NT2/D1 (cell line): ENCODE results near the gene ARX.

Source experiments
- DNase-seq: peaks from one replicate; pipeline ENCODE4 v3.0.0-alpha.2; 2011; ENCODE audit warnings: low read depth, low spot score
- H3K27me3 ChIP-seq: 2 replicates; pipeline ENCODE4 v1.6.0; 2011; ENCODE audit warnings: mild to moderate bottlenecking; ENCODE audit not compliant: insufficient read length, insufficient read depth
- H3K36me3 ChIP-seq: 2 replicates; pipeline ENCODE4 v1.6.1; 2011; ENCODE audit warnings: mild to moderate bottlenecking, low read length, mixed read lengths; ENCODE audit not compliant: insufficient read depth, insufficient read length
- H3K4me1 ChIP-seq: 2 replicates; pipeline ENCODE4 v1.5.1; 2011; ENCODE audit not compliant: insufficient read depth, insufficient read length
- H3K4me3 ChIP-seq: 2 replicates; pipeline ENCODE4 v1.5.1; 2011; ENCODE audit warnings: low read depth; ENCODE audit not compliant: insufficient read length
- H3K9ac ChIP-seq: 2 replicates; pipeline ENCODE4 v1.6.0; 2011; ENCODE audit warnings: low read depth; ENCODE audit not compliant: insufficient read length
- H3K9me3 ChIP-seq: 2 replicates; pipeline ENCODE4 v1.5.1; 2011; ENCODE audit warnings: mild to moderate bottlenecking, low read length; ENCODE audit not compliant: insufficient read depth
- SUZ12 ChIP-seq: IDR thresholded peaks from 2 replicates; pipeline ENCODE4 v1.6.1; 2011; ENCODE audit not compliant: insufficient read length, insufficient read depth; ENCODE audit errors: extremely low read depth
- YY1 ChIP-seq: IDR thresholded peaks from 2 replicates; pipeline ENCODE4 v1.6.1; 2011; ENCODE audit not compliant: insufficient read length, insufficient read depth
- ZNF274 ChIP-seq: IDR thresholded peaks from 2 replicates; pipeline ENCODE4 v1.6.1; 2011; ENCODE audit warnings: mild to moderate bottlenecking, low read depth, low read length

ARX gene

GRCh38 chrX:25039036-25039435 lies 23.3 kb upstream of the ARX start:
- Histone ChIP-seq H3K9ac (no peak overlapping the region), H3K27me3 (no peaks in the 10 kb centered on the region), H3K4me1 (no peaks in the 10 kb centered on the region), H3K4me3 (no peak overlapping the region), H3K9me3 (no peaks in the 10 kb centered on the region; the same call in 1 of the 2 replicates), H3K36me3 (no peaks in the 10 kb centered on the region)
- TF ChIP-seq SUZ12 (no peak), ZNF274 (no peak), YY1 (no peak)
- no peak for DNase-seq

GRCh38 chrX:25034889-25035288 lies 19.1 kb upstream of the ARX start:
- TF ChIP-seq YY1: no peak
- TF ChIP-seq SUZ12: no peak
- TF ChIP-seq ZNF274: no peak
- Histone ChIP-seq H3K9me3 (no peaks in the 10 kb centered on the region; the same call in 1 of the 2 replicates), H3K27me3 (no peaks in the 10 kb centered on the region), H3K4me3 (no peak overlapping the region), H3K9ac (no peak overlapping the region), H3K4me1 (no peaks in the 10 kb centered on the region), H3K36me3 (no peaks in the 10 kb centered on the region)
- no peak for DNase-seq

- DNase-seq: no peak
- Histone ChIP-seq H3K9ac (no peak overlapping the region), H3K4me3 (no peak overlapping the region), H3K36me3 (no peaks in the 10 kb centered on the region), H3K4me1 (no peaks in the 10 kb centered on the region), H3K27me3 (peaks cover 13% of the 10 kb centered on the region), H3K9me3 (no peaks in the 10 kb centered on the region)
- TF ChIP-seq SUZ12: no peak
- TF ChIP-seq ZNF274: no peak
- no peak for TF ChIP-seq YY1
Observed at GRCh38 chrX:25029288-25029825, 13.6 kb upstream of the ARX start.

- Histone ChIP-seq H3K9me3 (no peaks in the 10 kb centered on the region), H3K27me3 (peaks cover 19% of the 10 kb centered on the region), H3K9ac (no peak overlapping the region), H3K4me1 (no peaks in the 10 kb centered on the region), H3K36me3 (no peaks in the 10 kb centered on the region), H3K4me3 (no peak overlapping the region)
- no peak for TF ChIP-seq YY1
- TF ChIP-seq ZNF274: no peak
- DNase-seq: no peak
Observed at GRCh38 chrX:25028726-25029125, 13.0 kb upstream of the ARX start.

GRCh38 chrX:25026576-25026975 lies 10.8 kb upstream of the ARX start:
- H3K4me1 ChIP-seq: peaks cover 3% of the 10 kb centered on the region
- no peaks in the 10 kb centered on the region for H3K9me3 ChIP-seq
- H3K9ac ChIP-seq: no peak overlapping the region
- no peaks in the 10 kb centered on the region for H3K36me3 ChIP-seq
- H3K4me3 ChIP-seq: no peak overlapping the region
- H3K27me3 ChIP-seq: peaks cover 41% of the 10 kb centered on the region
- no peak for DNase-seq
- TF ChIP-seq SUZ12 (no peak), YY1 (no peak), ZNF274 (no peak)

GRCh38 chrX:25025615-25026014 lies 9.8 kb upstream of the ARX start:
- Histone ChIP-seq H3K9ac (no peak overlapping the region), H3K4me3 (no peak overlapping the region), H3K4me1 (peaks cover 3% of the 10 kb centered on the region), H3K27me3 (peaks cover 49% of the 10 kb centered on the region), H3K36me3 (no peaks in the 10 kb centered on the region), H3K9me3 (no peaks in the 10 kb centered on the region)
- DNase-seq: no peak
- TF ChIP-seq SUZ12: no peak
- no peak for TF ChIP-seq YY1

GRCh38 chrX:25023908-25024307 lies 8.1 kb upstream of the ARX start:
- Histone ChIP-seq H3K4me3 (no peak overlapping the region), H3K27me3 (peaks cover 66% of the 10 kb centered on the region), H3K36me3 (no peaks in the 10 kb centered on the region), H3K4me1 (peaks cover 6% of the 10 kb centered on the region), H3K9ac (no peak overlapping the region), H3K9me3 (no peaks in the 10 kb centered on the region)
- TF ChIP-seq SUZ12 (no peak), YY1 (no peak), ZNF274 (no peak)
- no peak for DNase-seq

- no peak for DNase-seq
- H3K9ac ChIP-seq: peak overlapping the region; percentile 32
- no peaks in the 10 kb centered on the region for H3K36me3 ChIP-seq
- peaks cover 78% of the 10 kb centered on the region for H3K27me3 ChIP-seq
- peaks cover 6% of the 10 kb centered on the region for H3K4me1 ChIP-seq
- H3K9me3 ChIP-seq: no peaks in the 10 kb centered on the region
- no peak for TF ChIP-seq ZNF274
- TF ChIP-seq SUZ12: peak; percentile 69
- H3K4me3 ChIP-seq: peak overlapping the region; percentile 21
Observed at GRCh38 chrX:25022499-25023325, 6.9 kb upstream of the ARX start.
